Immature natural killer cell (primary cell): ENCODE results near the gene TSFM. TPM values are rescaled to one million over a fixed set of nuclear protein-coding genes. Genes with fewer than 3 reads are reported as not detected.
"Not testable (repeated sequence)": the region's sequence is repeated elsewhere in the genome, so short reads cannot be mapped to it uniquely, and the experiment has no call there.

ENCODE experiments used
- DNase-seq, 3 donors: peaks; one replicate each; pipeline ENCODE4 v3.0.0; 2022; ENCODE audit warnings: mixed read lengths in 1 of 3
- H3K27ac Mint-ChIP-seq, 6 donors: one replicate each; pipeline ENCODE4 v1.8.0; 2020; ENCODE audit warnings: mixed read lengths in 6 of 6, mild to moderate bottlenecking in 5 of 6, inconsistent platforms in 4 of 6, moderate library complexity in 3 of 6
- H3K27me3 Mint-ChIP-seq, 3 donors: one replicate each; pipeline ENCODE4 v1.8.0; 2020 to 2021; ENCODE audit warnings: low read depth in 3 of 3, mild to moderate bottlenecking in 3 of 3, mixed read lengths in 3 of 3, moderate library complexity in 3 of 3, inconsistent platforms in 1 of 3
- H3K36me3 Mint-ChIP-seq, 3 donors: one replicate each; pipeline ENCODE4 v1.8.0; 2020; ENCODE audit warnings: mixed read lengths in 3 of 3, inconsistent platforms in 2 of 3, mild to moderate bottlenecking in 2 of 3
- H3K4me1 Mint-ChIP-seq, 2 donors: one replicate each; pipeline ENCODE4 v1.8.0; 2020; ENCODE audit warnings: inconsistent platforms in 2 of 2, mild to moderate bottlenecking in 2 of 2, mixed read lengths in 2 of 2, moderate library complexity in 1 of 2
- H3K4me3 Mint-ChIP-seq, 5 donors: one replicate each; pipeline ENCODE4 v1.8.0; 2020; ENCODE audit warnings: mild to moderate bottlenecking in 5 of 5, mixed read lengths in 5 of 5, inconsistent platforms in 3 of 5, moderate library complexity in 3 of 5
- H3K9me3 Mint-ChIP-seq, 6 donors: one replicate each; pipeline ENCODE4 v1.8.0; 2020; ENCODE audit warnings: mild to moderate bottlenecking in 6 of 6, mixed read lengths in 6 of 6, inconsistent platforms in 4 of 6, moderate library complexity in 3 of 6
- polyA plus RNA-seq, 3 donors: library from polyadenylated mRNA; unstranded; fragments of 300-500 nt; fragmentation: Illumina TruSeq; gene quantifications; one replicate each; pipeline ENCODE4 v1.2.3, GENCODE V29; 2021

Gene TSFM
- polyA plus RNA-seq, 3 donors from 2014 or later = 22.2 to 38.6 (median 23.4) TPM

GRCh38 chr12:57821015-57821414 is 38.4 kb downstream of the TSFM start:
- not testable (repeated sequence) for H3K27me3 Mint-ChIP-seq, H3K27ac Mint-ChIP-seq, H3K4me1 Mint-ChIP-seq, H3K9me3 Mint-ChIP-seq, H3K4me3 Mint-ChIP-seq, DNase-seq
- H3K36me3 Mint-ChIP-seq = peaks cover 11 to 34% (median 18%) of the 10 kb centered on the region in 3 donors

DNA sequence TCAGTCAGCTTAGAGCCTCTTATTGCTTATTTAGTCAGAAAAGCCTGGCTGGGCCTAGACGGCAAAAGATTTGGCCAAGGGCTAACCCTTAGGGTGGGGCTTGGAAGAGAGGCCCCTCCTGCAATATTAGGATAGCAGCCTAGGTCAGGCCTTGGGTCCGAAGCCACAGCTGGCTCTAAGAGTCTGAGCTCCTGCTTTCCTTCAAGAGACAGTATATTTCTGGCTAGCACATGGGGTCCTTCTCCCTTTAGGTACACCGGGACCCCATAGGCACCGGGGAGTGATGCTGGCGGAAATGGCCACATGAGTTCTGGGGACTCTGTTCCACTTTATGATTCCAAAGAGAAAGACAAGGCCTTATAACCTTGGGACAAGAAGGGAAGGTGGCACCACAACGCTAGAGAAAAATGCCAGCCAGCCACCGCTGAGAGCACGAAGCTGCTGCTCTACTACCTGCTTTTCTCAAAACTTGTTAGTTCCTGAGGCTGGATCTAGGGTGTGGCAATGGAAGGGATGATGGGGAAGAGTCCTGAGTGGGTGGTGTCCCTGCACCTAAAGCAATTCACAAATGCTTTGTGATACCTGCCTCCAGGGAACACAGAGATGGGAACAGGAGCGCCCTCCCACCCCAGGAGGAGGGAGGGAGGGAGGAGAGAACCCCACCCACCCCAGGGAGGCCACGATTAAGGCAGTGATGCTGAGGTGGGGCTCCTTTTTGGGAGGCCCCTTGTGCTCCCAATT is 39.1 kb downstream of the TSFM start:
- no peak for DNase-seq
- Mint-ChIP-seq H3K36me3 (peaks cover 11 to 34% (median 18%) of the 10 kb centered on the region in 3 donors), H3K9me3 (no peaks in the 10 kb centered on the region), H3K27me3 (peaks cover 2 to 5% (median 2%) of the 10 kb centered on the region in 3 donors), H3K4me3 (no peak overlapping the region), H3K27ac (peak overlapping the region in 1 of 6 donors; percentile 40), H3K4me1 (peaks cover 0 to 2% of the 10 kb centered on the region in 2 donors)

GRCh38 chr12:57822392-57823130 is 40.0 kb downstream of the TSFM start:
- peak overlapping the region in 1 of 6 donors; percentile 37 for H3K27ac Mint-ChIP-seq
- H3K36me3 Mint-ChIP-seq = peaks cover 11 to 40% (median 18%) of the 10 kb centered on the region in 3 donors
- DNase-seq = no peak
- no peaks in the 10 kb centered on the region for H3K9me3 Mint-ChIP-seq
- H3K4me3 Mint-ChIP-seq = no peak overlapping the region
- H3K4me1 Mint-ChIP-seq = peaks cover 0 to 2% of the 10 kb centered on the region in 2 donors
- peaks cover 2 to 5% (median 2%) of the 10 kb centered on the region in 3 donors for H3K27me3 Mint-ChIP-seq

GRCh38 chr12:57823131-57823907 is 40.7 kb downstream of the TSFM start:
- Mint-ChIP-seq H3K9me3 (no peaks in the 10 kb centered on the region), H3K27ac (peak overlapping the region in 1 of 6 donors; percentile 61), H3K4me3 (no peak overlapping the region), H3K4me1 (peaks cover 0 to 2% of the 10 kb centered on the region in 2 donors), H3K27me3 (peaks cover 2 to 5% (median 2%) of the 10 kb centered on the region in 3 donors), H3K36me3 (peaks cover 11 to 40% (median 18%) of the 10 kb centered on the region in 3 donors)
- no peak for DNase-seq

DNA sequence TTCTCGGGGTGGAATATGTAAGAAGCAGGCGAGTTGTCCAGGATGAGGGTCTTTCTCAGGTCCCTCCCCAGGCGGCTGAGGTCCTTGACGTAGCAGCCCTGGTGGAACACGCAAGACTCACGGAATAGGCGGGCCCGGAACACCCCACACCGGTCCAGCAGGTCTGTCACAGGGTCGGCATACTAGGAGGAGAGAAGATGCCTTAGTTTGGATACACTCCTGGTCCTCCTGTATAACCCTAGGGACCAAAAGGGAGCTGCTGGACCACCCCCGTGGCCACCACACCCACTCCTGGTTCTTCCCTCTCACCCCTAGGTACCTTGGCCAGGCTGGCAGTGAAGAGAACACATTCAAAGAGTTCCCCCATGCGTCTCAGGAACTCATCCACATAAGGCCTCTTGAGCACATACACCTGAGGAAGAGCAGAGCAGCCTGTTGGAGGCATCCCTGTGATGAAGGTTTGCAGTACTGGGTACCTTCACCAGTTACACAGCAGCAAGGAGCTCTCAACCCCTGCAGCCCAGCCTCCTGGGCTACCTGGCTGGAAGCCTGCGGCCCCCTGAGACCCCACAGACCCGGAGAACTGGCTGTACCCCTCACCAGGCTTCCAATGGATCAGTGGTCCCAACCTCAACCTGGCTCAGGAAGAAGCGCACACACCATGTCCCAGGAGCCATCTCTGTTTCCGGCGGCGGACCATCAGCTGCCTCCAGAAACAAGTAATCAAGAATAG is 41.5 kb downstream of the TSFM start:
- H3K9me3 Mint-ChIP-seq = no peaks in the 10 kb centered on the region
- H3K27me3 Mint-ChIP-seq = peaks cover 2 to 5% (median 2%) of the 10 kb centered on the region in 3 donors
- no peak overlapping the region for H3K27ac Mint-ChIP-seq
- DNase-seq = no peak
- H3K4me1 Mint-ChIP-seq = peaks cover 3 to 7% of the 10 kb centered on the region in 2 donors
- H3K4me3 Mint-ChIP-seq = no peak overlapping the region
- H3K36me3 Mint-ChIP-seq = peaks cover 11 to 37% (median 18%) of the 10 kb centered on the region in 3 donors

DNA sequence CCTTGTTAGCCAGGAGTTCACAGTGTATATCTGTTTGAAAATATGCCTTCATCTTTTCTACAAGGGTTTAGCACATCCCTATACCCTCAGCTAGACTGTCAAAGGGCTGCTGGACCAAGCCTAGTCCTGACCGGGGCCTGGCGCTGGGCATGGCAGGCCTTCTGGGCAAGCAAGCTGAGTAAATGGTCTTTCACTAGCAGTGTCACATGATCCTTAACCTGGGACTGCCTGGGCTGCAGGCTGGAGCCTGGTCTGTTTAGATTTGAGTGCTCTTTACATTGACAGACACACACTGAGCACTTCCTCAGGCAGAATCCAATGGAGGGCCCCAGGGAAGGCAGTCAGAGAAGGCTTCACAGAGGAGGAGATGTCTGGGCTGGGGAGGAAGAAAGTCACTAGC is 42.9 kb downstream of the TSFM start:
- Mint-ChIP-seq H3K9me3 (no peaks in the 10 kb centered on the region), H3K27ac (peak overlapping the region in 2 of 6 donors; percentile 66 to 74), H3K4me1 (peaks cover 9 to 16% of the 10 kb centered on the region in 2 donors), H3K4me3 (no peak overlapping the region), H3K36me3 (peaks cover 11 to 41% (median 18%) of the 10 kb centered on the region in 3 donors), H3K27me3 (peaks cover 2 to 5% (median 2%) of the 10 kb centered on the region in 3 donors)
- no peak for DNase-seq

DNA sequence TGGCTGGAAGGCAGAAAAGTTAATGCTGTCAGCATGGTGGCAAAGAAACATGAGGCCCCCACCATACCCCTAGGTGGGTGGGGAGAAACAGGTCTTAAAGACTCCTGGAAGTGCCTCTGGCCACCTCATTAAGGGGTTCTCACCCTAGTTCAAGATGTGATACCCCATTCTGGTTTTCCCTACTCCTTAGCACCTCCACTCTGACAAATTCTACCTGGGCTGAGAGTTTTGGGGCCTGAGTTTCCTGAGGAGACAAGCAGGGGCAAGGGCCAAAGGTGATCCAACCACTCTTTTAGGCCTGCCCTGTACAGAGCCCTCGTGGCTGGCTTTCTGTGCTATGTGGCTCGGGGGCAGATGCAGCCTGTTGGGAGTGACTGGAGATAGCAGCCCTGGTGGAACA is 43.8 kb downstream of the TSFM start:
- no peak overlapping the region for H3K4me3 Mint-ChIP-seq
- peaks cover 11 to 41% (median 18%) of the 10 kb centered on the region in 3 donors for H3K36me3 Mint-ChIP-seq
- no peak for DNase-seq
- H3K9me3 Mint-ChIP-seq = no peaks in the 10 kb centered on the region
- peaks cover 2 to 5% (median 2%) of the 10 kb centered on the region in 3 donors for H3K27me3 Mint-ChIP-seq
- H3K27ac Mint-ChIP-seq = peak overlapping the region in 3 of 6 donors; percentile 12 to 49 (median 32)
- peaks cover 13 to 21% of the 10 kb centered on the region in 2 donors for H3K4me1 Mint-ChIP-seq

DNA sequence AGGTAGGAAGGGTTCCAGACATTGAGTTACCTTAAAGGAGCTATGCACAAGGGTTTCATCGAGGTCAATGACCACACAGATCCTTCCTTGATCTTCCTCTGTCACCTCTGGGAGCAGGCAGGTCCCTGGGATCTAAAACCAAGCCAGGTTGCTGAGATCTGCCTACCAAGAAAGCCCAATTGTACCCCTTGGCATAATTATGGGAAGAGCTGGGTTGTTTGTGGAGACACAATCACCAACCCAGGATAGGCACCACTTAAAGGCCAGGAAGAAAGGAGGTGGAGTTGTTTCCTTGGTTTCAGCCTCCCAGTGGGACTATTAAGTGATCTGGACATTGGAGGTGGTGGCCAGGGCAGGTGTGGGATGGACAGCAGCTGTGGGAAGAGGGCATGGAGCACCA is 44.4 kb downstream of the TSFM start:
- DNase-seq = no peak
- Mint-ChIP-seq H3K27me3 (peaks cover 2 to 5% (median 2%) of the 10 kb centered on the region in 3 donors), H3K27ac (peak overlapping the region in 3 of 6 donors; percentile 13 to 49 (median 40)), H3K9me3 (no peaks in the 10 kb centered on the region), H3K4me1 (peaks cover 18 to 26% of the 10 kb centered on the region in 2 donors), H3K36me3 (peaks cover 11 to 36% (median 18%) of the 10 kb centered on the region in 3 donors), H3K4me3 (no peak overlapping the region)

DNA sequence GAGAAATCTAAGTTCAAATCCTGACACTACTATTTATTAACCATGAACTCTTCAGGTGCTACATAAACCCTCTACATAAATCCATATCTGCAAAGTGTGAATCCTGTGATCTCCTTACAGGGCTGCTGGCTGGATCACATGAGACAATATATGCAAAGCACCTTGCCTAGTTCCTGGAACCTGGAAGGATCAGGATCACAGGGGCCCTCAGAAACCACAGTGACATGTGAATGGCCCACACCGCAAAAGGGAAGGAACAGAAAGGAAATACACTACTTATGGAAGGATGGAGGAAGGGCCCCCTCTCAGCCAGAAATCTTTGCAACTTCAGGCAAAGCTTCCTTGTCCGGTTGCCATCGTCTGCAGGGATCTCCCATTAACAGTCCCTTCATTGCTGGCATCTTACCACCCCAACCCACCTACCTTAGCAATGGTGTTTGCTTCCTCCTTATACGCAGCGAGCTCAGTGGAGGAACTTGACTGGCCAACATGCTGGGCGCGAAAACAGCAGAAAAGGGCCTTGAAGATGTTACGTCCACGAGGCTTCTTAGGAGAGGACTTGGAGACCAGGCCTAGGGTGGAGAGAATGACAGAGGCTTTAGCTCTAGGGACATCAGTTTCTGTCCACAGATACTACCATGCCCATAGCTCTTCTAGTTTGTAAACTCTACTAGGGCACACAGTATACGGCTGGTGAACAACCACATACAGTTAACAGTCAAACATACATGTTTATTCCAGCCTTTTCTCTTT is 46.6 kb downstream of the TSFM start:
- no peaks in the 10 kb centered on the region for H3K9me3 Mint-ChIP-seq
- no peak for DNase-seq
- peaks cover 39 to 49% of the 10 kb centered on the region in 2 donors for H3K4me1 Mint-ChIP-seq
- no peak overlapping the region for H3K4me3 Mint-ChIP-seq
- H3K27ac Mint-ChIP-seq = peak overlapping the region in 2 of 6 donors; percentile 45 to 67
- peaks cover 0 to 20% (median 9%) of the 10 kb centered on the region in 3 donors for H3K36me3 Mint-ChIP-seq
- peaks cover 0 to 5% (median 0%) of the 10 kb centered on the region in 3 donors for H3K27me3 Mint-ChIP-seq

DNA sequence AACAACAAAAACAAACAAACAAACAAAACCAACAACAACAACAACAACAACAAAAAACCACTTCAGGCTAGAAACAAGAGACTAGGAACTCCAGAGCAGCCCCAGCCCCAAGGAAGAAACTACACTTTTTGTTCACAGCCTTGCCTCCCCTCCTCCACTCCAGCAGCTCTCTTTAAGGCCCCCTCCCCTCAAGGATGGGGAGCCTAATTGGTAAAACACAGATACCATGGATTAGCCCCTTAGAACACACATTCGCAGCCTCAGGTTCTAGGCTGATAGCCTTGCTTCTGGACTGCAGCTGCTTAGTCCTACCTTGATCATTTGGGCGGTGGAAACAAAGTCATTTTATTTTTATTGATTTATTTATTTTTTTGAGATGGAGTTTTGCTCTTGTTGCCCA is 47.8 kb downstream of the TSFM start:
- H3K9me3 Mint-ChIP-seq = no peaks in the 10 kb centered on the region
- no peak for DNase-seq
- H3K27me3 Mint-ChIP-seq = peaks cover 0 to 3% (median 0%) of the 10 kb centered on the region in 3 donors
- peaks cover 0 to 17% (median 5%) of the 10 kb centered on the region in 3 donors for H3K36me3 Mint-ChIP-seq
- H3K4me3 Mint-ChIP-seq = no peak overlapping the region
- peaks cover 50 to 55% of the 10 kb centered on the region in 2 donors for H3K4me1 Mint-ChIP-seq
- H3K27ac Mint-ChIP-seq = no peak overlapping the region

- peak overlapping the region; percentile 5 to 77 (median 32) for H3K27ac Mint-ChIP-seq
Measured at GRCh38 chr12:57832966-57833365, 50.4 kb downstream of the TSFM start.

GRCh38 chr12:57833672-57834071 is 51.1 kb downstream of the TSFM start:
- Mint-ChIP-seq H3K4me3 (peak overlapping the region in 3 of 5 donors; percentile 19 to 45 (median 30)), H3K27ac (peak overlapping the region; percentile 29 to 77 (median 66)), H3K27me3 (no peaks in the 10 kb centered on the region), H3K9me3 (no peaks in the 10 kb centered on the region), H3K4me1 (peaks cover 78 to 84% of the 10 kb centered on the region in 2 donors), H3K36me3 (peaks cover 0 to 6% (median 0%) of the 10 kb centered on the region in 3 donors)
- no peak for DNase-seq

More at GRCh38 chr12:57832966-57833365, 50.4 kb downstream of the TSFM start:
- DNase-seq = no peak
- Mint-ChIP-seq H3K27me3 (no peaks in the 10 kb centered on the region), H3K4me3 (peak overlapping the region in 1 of 5 donors; percentile 30), H3K4me1 (peaks cover 72 to 80% of the 10 kb centered on the region in 2 donors), H3K9me3 (no peaks in the 10 kb centered on the region), H3K36me3 (peaks cover 0 to 6% (median 0%) of the 10 kb centered on the region in 3 donors)
